Cerebellar nuclear complex (tissue), 1 donor: ENCODE data around the gene CHD2.
"Not testable (repeated sequence)": the region's sequence is repeated elsewhere in the genome, so short reads cannot be mapped to it uniquely, and the experiment has no call there.

ENCODE experiments used
- DNase-seq, 2 experiments: peaks; one replicate each; lab custom pipeline; 2025; lab: John Stamatoyannopoulos, UW

Gene CHD2

GRCh38 chr15:93048759-93049161 is 148.6 kb downstream of the CHD2 start:
- DNase-seq, result no peak

GRCh38 chr15:93049233-93049632 is 149.1 kb downstream of the CHD2 start:
- DNase-seq, result no peak

GRCh38 chr15:93049914-93050578 is 149.9 kb downstream of the CHD2 start:
- DNase-seq, result no peak

- DNase-seq, result no peak
Measured at GRCh38 chr15:93050648-93051047, 150.5 kb downstream of the CHD2 start.

GRCh38 chr15:93051236-93052089 is 151.3 kb downstream of the CHD2 start:
- no peak for DNase-seq

GRCh38 chr15:93052090-93052879 is 152.2 kb downstream of the CHD2 start:
- no peak for DNase-seq

GRCh38 chr15:93055211-93055610 is 155.1 kb downstream of the CHD2 start:
- no peak for DNase-seq

GRCh38 chr15:93056836-93057235 is 156.7 kb downstream of the CHD2 start:
- DNase-seq, result no peak

GRCh38 chr15:93057618-93058017 is 157.5 kb downstream of the CHD2 start:
- DNase-seq, result no peak

- no peak for DNase-seq
Measured at GRCh38 chr15:93058128-93058527, 158.0 kb downstream of the CHD2 start.

GRCh38 chr15:93058904-93059427 is 158.8 kb downstream of the CHD2 start:
- no peak for DNase-seq

- DNase-seq, result no peak
Measured at GRCh38 chr15:93059442-93059841, 159.3 kb downstream of the CHD2 start.

- no peak for DNase-seq
Measured at GRCh38 chr15:93060336-93061248, 160.5 kb downstream of the CHD2 start.

- DNase-seq, result not testable (repeated sequence)
Measured at GRCh38 chr15:93062628-93063261, 162.6 kb downstream of the CHD2 start.

- no peak for DNase-seq
Measured at GRCh38 chr15:93063262-93063671, 163.1 kb downstream of the CHD2 start.

GRCh38 chr15:93063796-93064690 is 163.9 kb downstream of the CHD2 start:
- no peak for DNase-seq

GRCh38 chr15:93065641-93066045 is 165.5 kb downstream of the CHD2 start:
- DNase-seq, result no peak

GRCh38 chr15:93066224-93066681 is 166.1 kb downstream of the CHD2 start:
- no peak for DNase-seq

- no peak for DNase-seq
Measured at GRCh38 chr15:93066834-93067648, 166.9 kb downstream of the CHD2 start.
